Measurements from ENCODE around the gene TCTA.
A peak's percentile ranks its signal among the peaks of the same experiment; 100 is the strongest.

The TCTA gene

GRCh38 chr3:49410066-49410845 lies 2.0 kb upstream of the TCTA start:
- no peak for DNase-seq (ENCODE audit: low spot score)

- no peak for DNase-seq (ENCODE audit: low spot score)
Measured at GRCh38 chr3:49410846-49411534, 1.2 kb upstream of the TCTA start.

- DNase-seq (ENCODE audit: low spot score), result no peak
Measured at GRCh38 chr3:49411535-49411967, 672 bp upstream of the TCTA start.

- DNase-seq (ENCODE audit: low spot score), result no peak
Measured at GRCh38 chr3:49412632-49413337, 562 bp downstream of the TCTA start.

- DNase-seq (ENCODE audit: low spot score), result no peak
Measured at GRCh38 chr3:49413338-49413734, 1.1 kb downstream of the TCTA start.

- DNase-seq (ENCODE audit: low spot score), result no peak
Measured at GRCh38 chr3:49414753-49415152, 2.5 kb downstream of the TCTA start.

GRCh38 chr3:49415931-49416601 lies 3.8 kb downstream of the TCTA start:
- no peak for DNase-seq (ENCODE audit: low spot score)

GRCh38 chr3:49416867-49417266 lies 4.6 kb downstream of the TCTA start:
- no peak for DNase-seq (ENCODE audit: low spot score)

GRCh38 chr3:49417516-49418120 lies 5.4 kb downstream of the TCTA start:
- no peak for DNase-seq (ENCODE audit: low spot score)

- DNase-seq (ENCODE audit: low spot score), result no peak
Measured at GRCh38 chr3:49421890-49422378, 9.7 kb downstream of the TCTA start.

- peak; percentile 75 for DNase-seq (ENCODE audit: low spot score)
Measured at GRCh38 chr3:49422379-49423248, 10.4 kb downstream of the TCTA start, which contains the start of gene AMT. Gene AMT, minus strand, starts transcription at chr3:49422473. Its CDS starts 23 bp downstream, at chr3:49422450.

GRCh38 chr3:49424816-49425215 lies 12.6 kb downstream of the TCTA start:
- DNase-seq (ENCODE audit: low spot score), result no peak

GRCh38 chr3:49427586-49427985 lies 15.4 kb downstream of the TCTA start:
- DNase-seq (ENCODE audit: low spot score), result no peak

GRCh38 chr3:49428752-49429080 lies 16.5 kb downstream of the TCTA start:
- DNase-seq (ENCODE audit: low spot score), result no peak

GRCh38 chr3:49434731-49435130 lies 22.5 kb downstream of the TCTA start:
- DNase-seq (ENCODE audit: low spot score), result no peak

- DNase-seq (ENCODE audit: low spot score), result no peak
Measured at GRCh38 chr3:49445391-49445790, 33.2 kb downstream of the TCTA start.

- no peak for DNase-seq (ENCODE audit: low spot score)
Measured at GRCh38 chr3:49453621-49454020, 41.4 kb downstream of the TCTA start.

- peak; percentile 40 for DNase-seq (ENCODE audit: low spot score)
Measured at GRCh38 chr3:49454458-49454857, 42.2 kb downstream of the TCTA start.

- DNase-seq (ENCODE audit: low spot score), result peak; percentile 51
Measured at GRCh38 chr3:49454898-49455681, 42.9 kb downstream of the TCTA start.

GRCh38 chr3:49456466-49456865 lies 44.2 kb downstream of the TCTA start:
- no peak for DNase-seq (ENCODE audit: low spot score)
